Mononuclear cell (primary cell): Measurements from ENCODE around the gene MYBBP1A. TPM values are rescaled to one million over a fixed set of nuclear protein-coding genes. Genes with fewer than 3 reads are reported as not detected.
"Not testable (repeated sequence)": the region's sequence is repeated elsewhere in the genome, so short reads cannot be mapped to it uniquely, and the experiment has no call there.

Experiments
- H3K27me3 ChIP-seq: 2 replicates; pipeline ENCODE4 v1.6.0; 2011; ENCODE audit warnings: low read length, control low read depth; ENCODE audit not compliant: insufficient read depth
- H3K4me1 ChIP-seq: 2 replicates; pipeline ENCODE4 v1.5.1; 2011; ENCODE audit warnings: mild to moderate bottlenecking, low read length, control low read depth; ENCODE audit not compliant: insufficient read depth
- H3K4me3 ChIP-seq: 2 replicates; pipeline ENCODE4 v1.5.1; 2011; ENCODE audit warnings: mild to moderate bottlenecking, low read length, moderate library complexity
- H3K9me3 ChIP-seq: 2 replicates; pipeline ENCODE4 v1.5.1; 2011; ENCODE audit warnings: low read depth, mild to moderate bottlenecking, control low read depth, low read length
- total RNA-seq: library from RNA; depleted of rRNA; stranded (reverse); fragments of >200 nt; gene quantifications from one replicate; pipeline ENCODE4 v1.2.3, GENCODE V29; 2012

The MYBBP1A gene
- total RNA-seq, 1 donor, result 24.6 TPM

- Histone ChIP-seq H3K9me3 (no peaks in the 10 kb centered on the region), H3K27me3 (no peaks in the 10 kb centered on the region), H3K4me3 (no peak overlapping the region), H3K4me1 (peaks cover 5% of the 10 kb centered on the region)
Measured at GRCh38 chr17:4594931-4595684, 39.9 kb upstream of the MYBBP1A start.

GRCh38 chr17:4594406-4594805 lies 39.2 kb upstream of the MYBBP1A start:
- no peaks in the 10 kb centered on the region for H3K27me3 ChIP-seq
- H3K9me3 ChIP-seq, result no peaks in the 10 kb centered on the region

GRCh38 chr17:4593021-4593421 lies 37.8 kb upstream of the MYBBP1A start:
- Histone ChIP-seq H3K9me3 (no peaks in the 10 kb centered on the region), H3K4me3 (no peak overlapping the region), H3K27me3 (no peaks in the 10 kb centered on the region), H3K4me1 (peaks cover 5% of the 10 kb centered on the region)

More at GRCh38 chr17:4594406-4594805, 39.2 kb upstream of the MYBBP1A start:
- Histone ChIP-seq H3K4me3 (no peak overlapping the region), H3K4me1 (peaks cover 5% of the 10 kb centered on the region)

- H3K9me3 ChIP-seq, result no peaks in the 10 kb centered on the region
- H3K27me3 ChIP-seq, result no peaks in the 10 kb centered on the region
- no peak overlapping the region for H3K4me3 ChIP-seq
- peaks cover 5% of the 10 kb centered on the region for H3K4me1 ChIP-seq
Measured at GRCh38 chr17:4592240-4593005, 37.2 kb upstream of the MYBBP1A start.

GRCh38 chr17:4591529-4591928 lies 36.3 kb upstream of the MYBBP1A start:
- Histone ChIP-seq H3K27me3 (no peaks in the 10 kb centered on the region), H3K9me3 (no peaks in the 10 kb centered on the region), H3K4me3 (no peak overlapping the region), H3K4me1 (peaks cover 5% of the 10 kb centered on the region)

GRCh38 chr17:4590981-4591453 lies 35.8 kb upstream of the MYBBP1A start:
- Histone ChIP-seq H3K27me3 (peaks cover 4% of the 10 kb centered on the region), H3K9me3 (no peaks in the 10 kb centered on the region), H3K4me1 (peaks cover 5% of the 10 kb centered on the region), H3K4me3 (no peak overlapping the region)

GRCh38 chr17:4590042-4590441 lies 34.9 kb upstream of the MYBBP1A start:
- not testable (repeated sequence) for H3K9me3 ChIP-seq, H3K4me3 ChIP-seq, H3K4me1 ChIP-seq
- peaks cover 11% of the 10 kb centered on the region for H3K27me3 ChIP-seq

- H3K9me3 ChIP-seq, result no peaks in the 10 kb centered on the region
- no peak overlapping the region for H3K4me3 ChIP-seq
- peaks cover 13% of the 10 kb centered on the region for H3K27me3 ChIP-seq
- H3K4me1 ChIP-seq, result no peaks in the 10 kb centered on the region
Measured at GRCh38 chr17:4588898-4589625, 33.9 kb upstream of the MYBBP1A start.

GRCh38 chr17:4588391-4588790 lies 33.2 kb upstream of the MYBBP1A start:
- H3K9me3 ChIP-seq, result no peaks in the 10 kb centered on the region
- no peaks in the 10 kb centered on the region for H3K4me1 ChIP-seq
- no peak overlapping the region for H3K4me3 ChIP-seq
- peaks cover 20% of the 10 kb centered on the region for H3K27me3 ChIP-seq

GRCh38 chr17:4587803-4588202 lies 32.6 kb upstream of the MYBBP1A start:
- Histone ChIP-seq H3K4me3 (no peak overlapping the region), H3K4me1 (no peaks in the 10 kb centered on the region), H3K9me3 (no peaks in the 10 kb centered on the region), H3K27me3 (peaks cover 26% of the 10 kb centered on the region)

GRCh38 chr17:4587195-4587594 lies 32.0 kb upstream of the MYBBP1A start:
- Histone ChIP-seq H3K4me1 (no peaks in the 10 kb centered on the region), H3K27me3 (peaks cover 26% of the 10 kb centered on the region), H3K4me3 (no peak overlapping the region), H3K9me3 (no peaks in the 10 kb centered on the region)

GRCh38 chr17:4586043-4586442 lies 30.9 kb upstream of the MYBBP1A start:
- Histone ChIP-seq H3K4me1 (no peaks in the 10 kb centered on the region), H3K27me3 (peaks cover 26% of the 10 kb centered on the region), H3K9me3 (no peaks in the 10 kb centered on the region), H3K4me3 (no peak overlapping the region)

- peaks cover 26% of the 10 kb centered on the region for H3K27me3 ChIP-seq
- H3K4me3 ChIP-seq, result no peak overlapping the region
- H3K4me1 ChIP-seq, result no peaks in the 10 kb centered on the region
- H3K9me3 ChIP-seq, result no peaks in the 10 kb centered on the region
Measured at GRCh38 chr17:4585638-4585994, 30.4 kb upstream of the MYBBP1A start.

GRCh38 chr17:4584917-4585637 lies 29.9 kb upstream of the MYBBP1A start:
- H3K4me1 ChIP-seq, result no peaks in the 10 kb centered on the region
- H3K27me3 ChIP-seq, result peaks cover 26% of the 10 kb centered on the region
- no peak overlapping the region for H3K4me3 ChIP-seq
- no peaks in the 10 kb centered on the region for H3K9me3 ChIP-seq
